ENCODE results near the gene TBXA2R.
"Not testable (repeated sequence)": the region's sequence is repeated elsewhere in the genome, so short reads cannot be mapped to it uniquely, and the experiment has no call there.

Gene TBXA2R

DNA sequence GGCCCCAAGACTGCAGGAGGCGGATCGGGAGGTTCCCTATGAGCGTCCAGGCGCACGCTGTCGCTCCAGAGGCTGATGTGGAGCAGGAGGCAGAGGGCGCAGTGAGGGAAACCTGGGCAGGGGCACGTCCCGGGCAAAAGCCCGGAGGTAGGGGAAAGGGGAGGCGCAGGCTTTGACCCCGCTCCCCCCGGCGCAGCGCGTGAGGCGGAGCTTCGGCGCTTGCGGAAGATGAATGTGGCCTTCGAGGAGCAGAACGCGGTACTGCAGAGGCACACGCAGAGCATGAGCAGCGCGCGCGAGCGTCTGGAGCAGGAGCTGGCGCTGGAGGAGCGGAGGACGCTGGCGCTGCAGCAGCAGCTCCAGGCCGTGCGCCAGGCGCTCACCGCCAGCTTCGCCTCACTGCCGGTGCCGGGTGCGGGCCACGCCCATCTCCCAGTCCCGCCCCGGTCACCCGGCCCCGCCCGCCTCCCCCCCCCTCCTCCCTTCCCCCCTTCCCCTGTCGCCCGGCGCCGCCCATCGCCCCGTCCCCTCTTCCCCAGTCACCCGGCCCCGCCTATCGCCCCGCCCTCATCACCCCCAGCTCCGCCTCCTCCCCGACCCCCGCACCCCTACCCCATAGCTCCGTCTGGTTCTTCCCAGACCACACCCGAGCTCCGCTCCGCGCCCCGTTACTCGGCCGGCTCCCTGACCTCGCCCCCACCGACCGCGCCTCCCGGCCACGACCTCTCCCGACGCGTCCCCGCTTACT is 29.8 kb downstream of the TBXA2R start:
- DNase-seq, result no peak

DNA sequence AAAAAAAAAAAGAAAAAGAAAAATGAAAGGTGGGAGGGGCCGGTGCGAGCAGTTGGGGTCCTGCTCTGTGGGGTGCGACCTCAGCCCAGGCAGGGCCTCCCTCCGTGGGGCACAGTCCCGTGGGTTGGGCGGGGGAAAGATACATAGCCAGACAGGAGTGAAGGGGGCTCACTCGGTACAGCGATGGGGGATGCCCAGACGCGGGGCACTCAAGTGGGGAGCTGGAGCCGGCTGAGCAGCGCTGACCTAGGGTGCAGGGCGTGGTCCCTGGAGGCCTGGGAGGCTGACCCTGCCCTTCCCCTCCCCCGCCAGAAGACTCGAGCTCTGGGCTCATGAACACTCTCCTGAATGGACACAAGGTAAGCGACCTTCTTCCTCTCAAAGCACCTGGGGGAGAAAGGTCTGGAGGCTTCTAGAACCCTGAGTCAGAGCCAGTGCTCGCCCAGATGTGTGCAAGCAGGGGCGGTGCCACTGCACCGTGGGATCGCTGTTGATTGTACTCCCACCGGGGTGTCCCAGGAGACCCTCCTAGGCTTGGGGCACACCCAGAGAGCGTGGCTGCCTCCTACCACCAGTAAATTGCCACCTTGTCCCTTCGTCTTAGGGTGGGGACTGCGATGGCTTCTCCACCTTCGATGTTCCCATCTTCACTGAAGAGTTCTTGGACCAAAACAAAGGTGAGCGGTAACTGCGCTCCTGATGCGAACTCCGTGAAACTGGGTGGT is 30.6 kb downstream of the TBXA2R start:
- no peak for DNase-seq

DNA sequence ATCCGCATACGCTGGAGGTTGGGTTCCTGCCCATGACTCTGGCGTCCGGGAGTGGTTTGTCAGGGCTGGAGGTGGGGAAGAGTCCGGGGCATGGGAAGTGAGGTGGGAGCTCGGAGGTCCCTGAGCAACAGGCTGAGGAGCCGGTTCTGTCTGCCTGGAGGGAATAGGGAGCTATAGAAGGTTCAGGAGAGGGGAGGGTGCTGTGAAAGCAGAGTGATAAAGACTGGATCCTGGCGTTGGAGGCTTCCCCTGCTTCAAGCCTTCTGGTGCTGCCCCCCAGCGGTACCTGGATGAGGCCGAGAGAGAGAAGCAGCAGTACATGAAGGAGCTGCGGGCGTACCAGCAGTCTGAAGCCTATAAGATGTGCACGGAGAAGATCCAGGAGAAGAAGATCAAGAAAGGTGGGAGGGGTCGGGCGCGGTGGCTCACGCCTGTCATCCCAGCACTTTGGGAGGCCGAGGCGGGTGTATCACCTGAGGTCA is 31.4 kb downstream of the TBXA2R start:
- peak; percentile 8 for DNase-seq

DNA sequence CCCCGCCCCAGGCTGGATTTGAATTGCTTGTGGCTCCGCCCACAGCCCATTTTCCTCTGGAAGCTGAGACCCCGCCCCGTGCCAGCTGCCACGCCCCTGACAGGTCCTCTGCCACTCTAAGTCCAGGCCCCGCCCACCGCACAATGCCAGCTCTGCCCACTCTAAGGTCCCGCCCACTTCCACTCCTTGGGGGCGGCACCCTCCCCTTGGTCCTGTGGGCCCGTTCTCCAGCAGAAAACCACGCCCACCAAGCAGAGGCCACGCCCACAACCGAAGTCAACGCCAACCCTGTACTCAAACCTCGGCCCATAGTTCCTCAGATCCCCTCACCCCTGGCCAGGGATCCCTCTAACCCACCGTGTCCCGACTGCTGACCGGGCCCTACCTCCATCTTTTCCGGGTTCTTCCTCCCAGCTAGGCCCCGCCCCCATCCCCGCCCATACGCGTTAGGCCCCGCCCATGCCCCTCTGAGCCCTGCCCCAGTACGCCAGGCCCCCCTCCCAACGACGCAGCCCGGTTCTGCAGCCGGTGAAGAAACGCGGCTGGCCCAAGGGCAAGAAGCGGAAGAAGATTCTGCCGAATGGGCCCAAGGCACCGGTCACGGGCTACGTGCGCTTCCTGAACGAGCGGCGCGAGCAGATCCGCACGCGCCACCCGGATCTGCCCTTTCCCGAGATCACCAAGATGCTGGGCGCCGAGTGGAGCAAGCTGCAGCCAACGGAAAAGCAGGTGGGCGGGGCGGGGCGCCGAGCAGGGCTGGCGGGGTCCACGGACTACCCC is 32.6 kb downstream of the TBXA2R start:
- DNase-seq, result peak; percentile 78

DNA sequence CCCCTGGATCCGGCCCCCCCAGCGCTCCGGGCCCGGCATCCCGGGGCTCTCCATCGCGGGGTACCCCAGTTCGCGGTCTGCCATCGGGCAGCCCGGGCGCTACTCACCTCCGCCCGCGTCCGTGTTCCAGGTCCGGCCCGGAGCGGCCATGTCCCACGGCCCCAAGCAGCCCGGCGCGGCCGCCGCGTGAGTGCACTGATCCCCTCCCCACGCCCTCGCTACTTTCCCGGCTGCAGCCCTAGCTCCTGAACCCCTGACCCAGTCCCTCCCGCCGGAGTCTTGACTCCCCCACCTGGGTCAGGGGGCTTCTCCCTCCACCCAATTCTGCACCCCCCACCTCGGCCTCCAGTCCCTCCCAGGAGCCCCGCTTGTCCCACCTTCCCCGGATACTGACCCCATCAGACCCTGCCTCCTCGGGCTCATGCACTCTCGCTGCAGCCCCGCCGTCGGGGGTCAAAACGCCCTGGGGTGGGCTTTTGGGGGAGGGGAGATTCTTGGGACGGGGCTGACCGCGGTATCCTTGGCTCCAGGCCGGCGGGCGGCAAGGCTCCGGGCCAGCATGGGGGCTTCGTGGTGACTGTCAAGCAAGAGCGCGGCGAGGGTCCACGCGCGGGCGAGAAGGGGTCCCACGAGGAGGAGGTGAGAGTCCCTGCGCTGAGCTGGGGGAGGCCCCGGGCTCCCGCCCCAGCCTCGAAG is 33.4 kb downstream of the TBXA2R start:
- no peak for DNase-seq

DNA sequence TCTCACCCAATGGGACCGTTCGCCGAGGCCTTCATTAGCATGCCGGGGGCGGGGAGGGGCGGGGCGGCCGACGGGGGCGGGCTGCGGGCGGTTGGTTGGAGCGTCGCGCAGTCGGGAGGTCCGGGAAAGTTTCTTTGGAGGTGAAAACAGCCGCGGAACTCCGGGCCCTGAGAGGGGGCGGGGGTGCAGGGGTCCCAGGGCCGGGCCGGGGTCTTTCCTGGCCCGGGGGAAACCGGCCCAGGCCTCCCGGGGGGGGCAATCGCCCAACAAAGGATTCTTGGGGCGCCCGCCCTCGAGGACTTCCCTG is 33.9 kb downstream of the TBXA2R start, which contains the start of gene HMG20B:
Gene HMG20B (plus strand): TSS at position 90 of the 307 bp plus-strand sequence. CDS start 366 bp downstream, outside the sequence.
- no peak for DNase-seq

DNA sequence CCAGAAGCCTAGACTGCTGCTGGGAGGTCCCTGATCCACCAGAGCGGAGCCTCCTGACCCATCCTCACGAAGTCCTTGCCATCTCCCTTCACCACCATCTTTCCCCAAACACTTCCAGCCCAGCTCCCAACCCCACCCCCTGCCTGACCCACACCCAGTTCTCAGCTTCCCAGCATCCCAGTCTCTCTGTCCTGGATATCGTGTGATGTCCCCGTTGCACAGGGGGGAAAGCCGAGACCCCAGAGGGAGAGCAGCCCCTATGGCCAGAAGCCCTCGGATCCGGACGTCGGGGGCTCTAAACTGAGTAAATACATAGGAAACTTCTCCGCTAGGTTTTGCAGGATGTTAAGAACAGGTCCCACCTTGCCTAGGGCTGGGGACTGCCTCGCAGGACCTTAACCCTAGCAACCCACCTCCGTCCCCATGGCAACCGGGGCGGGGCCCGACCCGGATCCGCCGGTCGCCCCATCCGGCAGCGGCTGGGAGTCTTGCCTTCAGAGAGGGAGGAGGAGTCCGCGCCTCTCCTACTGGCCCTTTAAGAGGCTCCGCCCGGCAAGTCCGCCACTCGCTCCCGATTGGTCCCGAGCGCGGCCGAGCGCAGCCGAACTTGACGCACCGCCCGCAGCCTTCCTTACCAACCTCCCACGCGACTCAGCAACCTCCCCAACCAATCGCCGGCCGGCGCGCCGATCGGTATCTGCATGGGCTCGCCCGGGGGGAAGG is 34.4 kb downstream of the TBXA2R start:
- DNase-seq, result peak; percentile 99

DNA sequence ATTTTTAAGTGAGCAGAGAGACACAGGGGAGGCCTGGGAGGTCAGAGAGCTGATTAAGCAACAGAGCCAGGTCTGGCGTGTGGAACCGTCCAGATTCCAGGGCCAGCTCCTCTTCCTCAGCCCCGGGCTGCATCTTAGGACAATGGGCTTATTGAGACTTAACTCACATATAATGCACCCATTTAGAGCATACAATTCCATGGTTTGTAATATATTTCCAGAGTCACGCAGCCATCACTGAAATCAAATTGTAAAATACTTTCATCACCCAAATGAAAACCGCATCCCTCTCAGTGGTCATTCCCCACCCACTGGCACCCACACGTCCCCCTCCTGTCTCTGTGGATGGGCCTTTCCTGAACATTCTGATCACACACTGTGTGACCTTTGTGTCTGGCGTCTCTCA is 36.1 kb downstream of the TBXA2R start:
- no peak for DNase-seq

DNA sequence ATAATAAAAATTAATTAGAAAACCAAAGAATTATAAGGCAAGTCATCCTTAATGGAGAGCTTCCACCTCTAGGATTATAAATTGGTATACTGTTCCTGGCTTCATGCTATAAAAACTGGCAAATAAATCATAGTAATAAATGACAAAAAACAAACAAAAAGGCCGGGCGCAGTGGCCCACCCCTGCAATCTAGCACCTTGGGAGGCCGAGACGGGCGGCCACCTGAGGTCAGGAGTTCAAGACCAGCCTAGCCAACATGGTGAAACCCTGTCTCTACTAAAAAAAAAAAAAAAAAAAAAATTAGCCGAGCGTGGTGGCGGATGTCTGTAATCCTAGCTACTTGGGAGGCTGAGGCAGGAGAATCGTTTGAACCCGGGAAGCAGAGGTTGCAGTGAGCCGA is 36.6 kb downstream of the TBXA2R start:
- not testable (repeated sequence) for DNase-seq

DNA sequence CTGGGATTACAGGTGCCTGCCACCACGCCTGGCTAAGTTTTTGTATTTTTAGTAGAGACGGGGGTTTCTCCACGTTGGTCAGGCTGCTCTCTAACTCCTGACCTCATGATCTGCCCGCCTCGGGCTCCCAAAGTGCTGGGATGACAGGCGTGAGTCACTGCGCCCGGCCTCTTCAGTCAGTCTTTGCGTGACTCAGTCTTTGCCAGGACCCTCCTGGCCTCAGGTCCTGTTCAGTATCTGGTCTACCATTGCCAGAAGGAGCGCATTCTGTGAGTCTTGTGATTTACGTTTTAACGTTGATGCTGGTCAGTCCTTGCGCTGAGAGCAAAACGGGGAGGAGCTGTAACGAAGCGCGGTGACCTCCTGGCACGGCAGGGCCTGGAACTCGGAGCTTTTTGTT is 41.5 kb downstream of the TBXA2R start:
- no peak for DNase-seq

DNA sequence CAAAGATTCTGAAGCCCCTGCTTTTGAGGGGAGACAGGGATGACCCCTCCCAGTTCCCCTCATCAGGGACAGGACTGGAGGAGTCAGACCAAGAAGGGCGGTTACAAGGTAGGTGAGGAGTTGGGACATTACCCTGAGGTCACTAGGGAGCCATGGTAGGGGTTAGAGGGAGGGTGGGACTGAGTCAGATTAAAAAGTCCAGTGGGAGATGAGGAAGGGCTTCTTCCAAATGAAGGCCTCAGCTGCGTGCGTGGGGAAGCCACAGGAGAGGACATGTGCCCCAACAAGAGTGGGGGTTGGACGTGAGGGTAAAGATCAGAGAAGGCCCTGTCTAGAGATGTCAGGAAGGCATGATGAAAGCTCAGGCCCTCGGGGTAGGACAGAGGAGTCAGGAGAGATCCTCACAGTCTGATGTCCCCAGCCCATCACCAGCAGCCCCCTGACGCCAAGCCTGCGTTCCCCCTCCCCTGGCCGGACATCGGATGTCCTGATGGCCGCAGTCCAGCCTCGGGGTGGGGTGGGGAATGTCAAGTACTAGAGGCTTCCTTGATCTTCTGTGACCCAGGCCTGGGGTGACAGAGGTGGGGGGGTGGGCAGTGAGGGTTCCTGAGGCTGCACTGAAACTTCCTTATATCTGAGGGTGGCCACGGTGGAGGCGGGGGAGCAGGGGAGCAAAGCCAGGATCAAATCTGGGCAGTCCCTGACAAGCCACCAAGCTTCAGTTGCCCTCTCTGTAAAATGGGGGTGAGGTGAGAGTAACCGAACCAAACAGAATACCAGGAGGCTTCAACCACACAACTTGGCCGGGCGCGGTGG is 42.8 kb downstream of the TBXA2R start:
- DNase-seq, result no peak

DNA sequence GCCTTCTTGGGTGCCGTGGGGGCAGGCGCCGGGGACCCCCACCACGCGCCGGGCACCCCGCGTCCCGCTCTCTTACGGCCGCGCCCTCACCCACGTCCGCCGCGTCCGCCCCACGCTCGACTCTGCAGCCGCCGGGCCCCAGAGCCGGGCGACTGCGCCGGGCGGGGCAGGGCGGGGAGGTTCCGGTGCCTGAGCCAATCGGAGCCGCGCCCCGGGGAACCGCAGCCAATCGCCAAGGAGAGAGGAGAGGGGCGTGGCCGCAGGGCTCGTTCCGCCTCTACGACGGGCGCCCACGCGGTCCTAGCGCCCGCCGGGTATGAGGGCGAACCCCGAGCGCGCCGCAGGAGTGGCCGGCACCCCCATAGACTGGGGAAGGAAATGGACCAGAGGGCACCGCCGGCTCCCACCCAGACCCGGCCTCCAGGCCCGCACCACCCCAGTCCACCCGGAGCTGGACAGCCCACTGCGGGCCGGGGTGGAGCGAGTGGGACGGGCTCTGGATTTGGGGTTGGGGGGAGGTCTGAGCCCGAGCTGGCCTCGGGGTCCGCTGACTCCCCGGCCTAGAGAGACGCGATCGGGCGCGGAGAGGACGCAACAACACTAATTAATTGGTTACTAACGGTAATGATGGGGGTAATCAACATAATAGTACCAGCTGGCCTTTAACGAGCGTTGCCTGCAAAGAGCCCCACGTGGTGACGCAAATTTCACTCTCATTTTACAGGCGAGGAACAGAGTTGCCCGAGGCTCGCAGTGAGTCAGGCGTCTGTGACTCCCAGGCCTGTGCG is 49.0 kb downstream of the TBXA2R start, which contains the start of gene MFSD12:
Gene MFSD12 (minus strand): TSS at position 126 of the 788 bp plus-strand sequence. CDS start 183 bp downstream, outside the sequence.
- DNase-seq, result peak; percentile 94

DNA sequence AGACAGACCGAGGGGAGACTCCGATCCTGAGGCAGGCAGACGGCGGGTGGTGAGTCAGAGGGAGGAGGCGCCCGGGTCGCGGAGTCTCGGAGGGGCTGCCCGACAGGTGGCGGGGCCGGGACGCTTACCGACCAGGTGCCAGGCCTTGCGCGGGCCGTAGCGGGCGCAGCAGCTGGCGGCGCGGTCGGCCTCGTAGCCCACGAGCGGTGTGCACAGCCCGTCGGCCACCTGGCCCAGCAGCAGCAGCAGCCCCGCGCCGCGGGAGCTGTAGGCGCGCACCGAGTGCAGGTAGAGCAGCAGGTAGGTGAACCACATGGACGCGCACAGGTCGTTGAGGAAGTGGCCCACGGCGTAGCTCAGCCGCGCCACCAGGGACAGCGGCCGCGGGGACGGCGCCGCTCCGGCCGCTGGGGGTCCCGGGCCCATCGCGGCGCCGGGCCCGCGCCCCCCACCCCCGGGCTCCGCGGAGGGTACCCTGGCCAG is 49.7 kb downstream of the TBXA2R start:
- DNase-seq, result peak; percentile 74

DNA sequence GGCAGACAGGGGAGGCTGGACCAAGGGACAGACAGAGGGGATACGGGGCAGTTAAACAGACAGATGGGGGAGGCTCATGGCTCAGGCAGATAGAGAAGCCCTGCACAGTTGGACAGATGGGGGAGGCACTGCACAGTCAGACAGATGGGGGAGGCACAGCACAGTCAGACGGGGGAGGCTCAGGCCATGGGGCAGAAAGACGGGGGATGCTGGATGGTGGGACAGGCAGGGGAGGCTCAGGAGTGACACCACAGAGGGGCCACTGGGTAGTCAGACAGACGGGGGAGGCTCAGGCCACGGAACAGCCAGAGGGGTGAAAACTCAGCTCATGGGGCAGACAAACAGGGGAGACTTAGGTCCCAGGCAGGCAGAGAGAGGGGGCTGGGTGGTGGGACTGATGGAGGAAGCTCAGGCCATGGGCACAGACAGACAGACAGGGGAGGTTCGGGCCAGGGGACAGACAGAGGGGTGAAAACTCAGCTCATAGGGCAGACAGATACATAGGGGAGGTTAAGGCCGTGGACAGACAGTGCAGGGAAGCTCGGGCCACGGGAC is 50.2 kb downstream of the TBXA2R start:
- no peak for DNase-seq

DNA sequence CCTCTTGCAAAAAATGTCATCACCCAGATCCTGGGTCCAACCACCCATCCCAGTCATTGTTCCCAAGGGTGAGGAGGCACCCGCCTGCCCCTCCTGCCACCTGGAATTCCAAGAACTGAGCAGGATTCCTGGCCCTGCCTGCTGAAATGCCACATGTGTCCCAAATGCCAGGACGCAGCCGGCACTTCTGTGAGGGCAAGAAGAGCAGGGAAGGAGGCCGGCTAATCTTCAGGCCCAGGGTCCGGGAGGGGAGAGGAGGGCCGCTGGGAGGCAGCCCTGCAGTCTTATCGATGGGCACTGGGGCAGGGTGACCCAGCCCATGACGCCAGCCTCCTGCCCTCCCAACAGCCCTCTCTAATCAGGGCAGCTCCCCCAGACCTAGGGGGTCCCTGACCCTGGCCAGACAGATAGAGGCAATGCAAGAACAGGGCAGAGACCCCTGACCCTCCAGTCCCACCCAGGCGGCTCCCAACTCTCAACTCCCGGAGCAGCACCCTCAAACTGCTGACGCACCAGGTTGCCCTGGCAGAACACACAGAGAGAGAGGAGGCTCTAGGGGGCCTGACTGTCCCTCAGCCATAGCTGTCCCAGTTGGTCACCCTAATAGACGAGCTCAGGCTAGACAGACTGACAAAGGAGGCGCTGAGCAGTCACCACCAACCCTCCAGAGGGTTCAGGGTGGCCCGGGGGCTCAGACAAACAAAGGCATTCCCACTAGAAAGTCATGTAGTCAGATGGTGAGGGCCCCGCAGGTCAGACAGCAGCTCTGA is 50.8 kb downstream of the TBXA2R start:
- DNase-seq, result no peak

DNA sequence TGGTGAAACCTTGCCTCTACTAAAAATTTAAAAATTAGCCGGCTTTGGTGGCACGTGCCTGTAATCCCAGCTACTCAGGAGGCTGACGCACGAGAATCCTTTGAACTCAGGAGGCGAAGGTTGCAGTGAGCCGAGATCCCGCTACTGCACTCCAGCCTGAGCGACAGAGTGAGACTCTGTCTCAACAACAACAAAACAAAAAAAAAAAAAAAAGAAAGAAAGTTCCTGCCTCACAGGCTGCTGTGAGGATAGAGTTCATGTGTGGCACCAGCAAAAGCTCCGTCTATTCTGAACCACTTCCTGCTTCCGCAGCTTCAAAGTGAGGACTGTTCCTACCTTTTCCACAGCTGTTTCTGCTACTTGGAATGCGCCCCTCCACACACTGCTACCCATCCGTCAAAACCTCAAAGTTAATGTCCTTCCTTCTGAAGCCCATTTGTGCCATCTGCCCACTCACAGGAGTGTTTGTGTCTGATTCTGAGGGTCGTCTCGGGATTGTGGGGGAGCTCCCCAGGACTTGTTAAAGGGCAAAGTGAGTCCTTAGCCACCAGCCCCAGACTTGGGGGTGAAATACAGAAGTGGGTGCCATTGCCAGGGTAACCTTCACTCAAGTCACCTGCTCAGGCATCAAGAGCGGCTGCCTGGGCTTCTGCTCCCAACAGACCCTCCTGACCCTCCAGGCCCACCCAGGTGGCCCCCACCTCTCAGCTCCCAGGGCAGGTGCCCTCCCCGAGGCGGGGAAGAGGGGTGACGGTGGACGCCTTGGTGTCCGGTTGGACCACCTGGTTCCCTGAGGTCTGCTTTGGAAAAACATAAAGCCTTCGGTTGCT is 52.2 kb downstream of the TBXA2R start:
- DNase-seq, result no peak

DNA sequence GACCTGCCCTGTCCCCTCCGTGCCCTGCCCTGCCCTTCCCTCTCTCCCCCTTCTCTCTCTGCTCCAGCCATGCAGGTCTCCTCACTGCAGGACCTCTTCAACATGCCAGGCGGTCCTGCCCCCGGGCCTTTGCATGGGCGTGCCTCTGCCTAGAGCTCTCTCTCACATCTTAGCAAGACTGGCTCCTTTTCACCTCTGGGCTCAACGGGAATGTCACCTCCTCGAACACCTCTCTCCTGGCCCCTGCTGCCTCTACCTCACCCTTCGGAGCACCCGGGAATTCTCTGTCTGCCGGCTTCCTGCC is 54.9 kb downstream of the TBXA2R start:
- DNase-seq, result no peak
